Chondrocyte (in vitro differentiated cells): ENCODE data around the gene DDAH2. TPM values are rescaled to one million over a fixed set of nuclear protein-coding genes. Genes with fewer than 3 reads are reported as not detected.
A peak's percentile ranks its signal among the peaks of the same experiment; 100 is the strongest.

ENCODE experiments used
- DNase-seq: peaks from one replicate; pipeline ENCODE4 v3.0.0; 2021; ENCODE audit warnings: mixed read lengths, low spot score
- H3K27ac Mint-ChIP-seq: one replicate; pipeline ENCODE4 v1.8.0; 2021; ENCODE audit warnings: mild to moderate bottlenecking, moderate library complexity, mixed read lengths; ENCODE audit not compliant: unreplicated experiment
- H3K27me3 Mint-ChIP-seq: 2 replicates; pipeline ENCODE4 v1.8.0; 2021; ENCODE audit warnings: low read depth, mixed read lengths
- H3K36me3 Mint-ChIP-seq: 2 replicates; pipeline ENCODE4 v1.8.0; 2021; ENCODE audit warnings: low read depth, mixed read lengths
- H3K4me1 Mint-ChIP-seq: 2 replicates; pipeline ENCODE4 v1.8.0; 2021; ENCODE audit warnings: low read depth, mild to moderate bottlenecking, mixed read lengths
- H3K4me3 Mint-ChIP-seq: one replicate; pipeline ENCODE4 v1.8.0; 2021; ENCODE audit warnings: mild to moderate bottlenecking, moderate library complexity, mixed read lengths; ENCODE audit not compliant: unreplicated experiment
- H3K9me3 Mint-ChIP-seq: 2 replicates; pipeline ENCODE4 v1.8.0; 2021; ENCODE audit warnings: low read depth, mixed read lengths
- CTCF ChIP-seq: fragments of 200-600 bp; sonication (generic); IDR thresholded peaks from 2 replicates; pipeline ENCODE4 v1.5.0; 2021; ENCODE audit warnings: antibody characterized with exemption, mild to moderate bottlenecking, moderate library complexity
- total RNA-seq: library from RNA; stranded (reverse); gene quantifications from 3 replicates; pipeline ENCODE4 v1.2.1, GENCODE V29; 2021

DDAH2 gene
- total RNA-seq, 1 donor from 2014 or later, result 99.6 TPM

DNA sequence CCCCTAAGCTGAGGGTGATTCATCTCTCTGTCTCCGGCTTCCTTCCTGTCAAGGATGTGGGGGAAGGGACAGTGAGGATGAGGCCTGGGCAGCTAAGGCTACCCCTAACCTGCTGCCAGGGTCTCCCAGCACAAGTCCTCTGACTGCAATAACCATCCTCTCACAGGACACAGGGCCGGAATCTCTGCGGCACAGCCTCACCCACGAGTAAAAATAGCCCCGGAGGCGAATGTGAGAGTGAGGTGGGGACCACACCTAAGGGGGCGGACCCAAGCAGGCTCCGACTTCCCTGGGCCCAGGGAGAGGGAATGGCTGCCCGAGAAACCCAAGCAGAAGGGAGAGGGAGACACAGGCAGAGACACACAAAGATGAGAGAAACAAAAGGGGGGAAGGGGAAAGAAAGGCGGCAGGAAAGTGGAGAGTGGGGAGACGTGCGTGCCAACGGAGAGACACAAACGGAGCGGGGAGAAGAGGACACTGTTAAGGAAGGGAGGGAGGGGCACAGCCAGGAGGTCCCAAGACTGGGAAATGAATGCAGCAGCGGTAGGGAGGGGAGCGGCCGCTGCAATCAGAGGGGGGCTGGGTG, 5.8 kb upstream of the DDAH2 start:
- peaks cover 68% of the 10 kb centered on the region for H3K4me1 Mint-ChIP-seq
- peak overlapping the region; percentile 100 for H3K4me3 Mint-ChIP-seq
- H3K9me3 Mint-ChIP-seq, result no peaks in the 10 kb centered on the region
- DNase-seq, result no peak
- peak overlapping the region; percentile 97 for H3K27ac Mint-ChIP-seq
- peak; percentile 7 for TF ChIP-seq CTCF
- peaks cover 23% of the 10 kb centered on the region for H3K36me3 Mint-ChIP-seq
- H3K27me3 Mint-ChIP-seq, result no peaks in the 10 kb centered on the region

GRCh38 chr6:31734247-31734820, 5.2 kb upstream of the DDAH2 start:
- Mint-ChIP-seq H3K27ac (peak overlapping the region; percentile 97), H3K9me3 (no peaks in the 10 kb centered on the region), H3K36me3 (peaks cover 23% of the 10 kb centered on the region), H3K27me3 (no peaks in the 10 kb centered on the region), H3K4me1 (peaks cover 65% of the 10 kb centered on the region), H3K4me3 (peak overlapping the region; percentile 100)
- no peak for DNase-seq
- TF ChIP-seq CTCF, result no peak

GRCh38 chr6:31733734-31734133, 4.6 kb upstream of the DDAH2 start:
- DNase-seq, result no peak
- H3K4me1 Mint-ChIP-seq, result peaks cover 67% of the 10 kb centered on the region
- no peaks in the 10 kb centered on the region for H3K9me3 Mint-ChIP-seq
- peaks cover 23% of the 10 kb centered on the region for H3K36me3 Mint-ChIP-seq
- no peaks in the 10 kb centered on the region for H3K27me3 Mint-ChIP-seq
- TF ChIP-seq CTCF, result no peak
- H3K4me3 Mint-ChIP-seq, result peak overlapping the region; percentile 100
- H3K27ac Mint-ChIP-seq, result peak overlapping the region; percentile 97

DNA sequence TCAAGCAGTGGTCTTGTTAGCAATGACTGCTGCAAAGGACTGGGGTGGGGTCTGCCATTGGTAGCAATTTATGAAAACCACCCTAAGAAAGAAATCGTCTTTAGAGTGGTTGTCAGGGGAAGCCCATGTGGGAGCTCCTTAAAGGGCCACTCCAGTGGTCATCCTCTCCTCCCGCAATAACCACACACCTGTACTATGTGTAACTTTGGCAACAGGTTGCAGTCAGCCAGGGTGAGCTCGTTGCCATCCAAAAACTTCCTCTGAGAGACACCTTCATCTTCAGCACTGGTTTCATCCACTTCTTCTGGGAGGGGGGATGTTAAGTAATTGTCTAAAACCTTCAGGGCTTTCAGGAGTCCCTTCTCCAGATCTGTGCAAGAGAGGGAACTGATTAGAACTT, 2.9 kb upstream of the DDAH2 start:
- no peaks in the 10 kb centered on the region for H3K27me3 Mint-ChIP-seq
- no peaks in the 10 kb centered on the region for H3K9me3 Mint-ChIP-seq
- TF ChIP-seq CTCF, result no peak
- no peak for DNase-seq
- H3K27ac Mint-ChIP-seq, result peak overlapping the region; percentile 24
- H3K4me3 Mint-ChIP-seq, result no peak overlapping the region
- peaks cover 29% of the 10 kb centered on the region for H3K36me3 Mint-ChIP-seq
- H3K4me1 Mint-ChIP-seq, result peaks cover 53% of the 10 kb centered on the region

GRCh38 chr6:31730631-31731086, 1.6 kb upstream of the DDAH2 start:
- no peaks in the 10 kb centered on the region for H3K27me3 Mint-ChIP-seq
- H3K4me3 Mint-ChIP-seq, result peak overlapping the region; percentile 98
- H3K36me3 Mint-ChIP-seq, result peaks cover 38% of the 10 kb centered on the region
- H3K4me1 Mint-ChIP-seq, result peaks cover 47% of the 10 kb centered on the region
- no peak for DNase-seq
- TF ChIP-seq CTCF, result no peak
- H3K27ac Mint-ChIP-seq, result peak overlapping the region; percentile 98
- H3K9me3 Mint-ChIP-seq, result no peaks in the 10 kb centered on the region
